UCSD-AML1 (cell line): ENCODE results near the gene KCNQ1.

ENCODE experiments used
- DNase-seq: peaks from one replicate; lab custom pipeline; 2025; ENCODE audit not compliant: unreplicated experiment; lab: John Stamatoyannopoulos, UW

Gene KCNQ1

DNA sequence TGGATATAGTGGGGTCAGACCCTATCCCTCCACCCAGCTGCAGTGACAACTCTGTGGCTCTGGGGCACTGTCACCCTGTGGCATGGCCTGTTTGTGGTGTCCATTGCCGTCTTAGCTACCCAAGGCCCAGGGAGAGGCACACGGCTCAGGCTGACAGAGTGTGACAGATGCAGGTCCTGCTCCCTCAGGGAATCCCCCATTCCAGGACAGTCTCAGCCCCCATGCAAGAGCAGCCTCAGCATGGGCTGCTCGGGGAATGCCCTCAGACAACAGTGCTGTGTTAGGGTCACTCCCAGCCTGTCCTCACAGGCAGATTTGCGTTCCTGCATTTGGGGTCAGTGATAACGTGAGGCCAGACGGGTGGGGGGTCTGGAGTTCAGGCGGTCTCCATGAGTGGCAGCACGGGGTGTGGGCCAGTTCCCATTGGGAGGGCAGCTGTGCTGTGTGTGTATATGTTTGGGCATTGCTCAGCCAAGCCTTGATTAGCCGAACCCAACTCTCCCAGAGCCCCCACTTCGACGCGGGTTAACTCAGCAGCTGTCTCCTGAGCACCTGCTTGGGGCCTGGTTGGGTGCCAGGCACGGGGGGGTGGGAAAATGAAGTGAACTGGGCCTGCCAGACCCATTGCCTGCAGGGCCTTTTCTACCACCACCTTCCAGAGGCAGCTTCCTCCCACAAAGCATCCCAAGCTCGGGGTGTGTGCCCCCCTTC lies 260.2 kb downstream of the KCNQ1 start:
- no peak for DNase-seq

DNA sequence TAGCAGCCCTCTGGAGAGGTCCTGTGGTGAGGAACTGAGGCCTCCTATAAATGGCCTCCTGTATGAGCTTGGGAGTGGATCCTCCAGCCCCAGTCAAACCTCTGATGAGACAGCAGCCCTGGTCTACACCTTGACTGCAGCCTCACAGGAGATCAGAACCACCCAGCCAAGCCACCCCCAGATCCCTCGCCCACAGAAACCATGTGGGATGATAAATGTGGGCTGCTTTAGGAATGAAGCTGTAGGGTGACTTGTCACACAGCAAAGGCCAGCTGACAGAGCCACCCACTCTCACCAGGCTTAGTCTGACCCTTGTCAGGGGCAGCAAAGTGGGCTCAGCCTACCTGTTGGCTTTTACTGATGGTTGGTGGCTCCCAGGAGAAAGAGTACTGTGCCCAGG lies 261.5 kb downstream of the KCNQ1 start:
- no peak for DNase-seq

DNA sequence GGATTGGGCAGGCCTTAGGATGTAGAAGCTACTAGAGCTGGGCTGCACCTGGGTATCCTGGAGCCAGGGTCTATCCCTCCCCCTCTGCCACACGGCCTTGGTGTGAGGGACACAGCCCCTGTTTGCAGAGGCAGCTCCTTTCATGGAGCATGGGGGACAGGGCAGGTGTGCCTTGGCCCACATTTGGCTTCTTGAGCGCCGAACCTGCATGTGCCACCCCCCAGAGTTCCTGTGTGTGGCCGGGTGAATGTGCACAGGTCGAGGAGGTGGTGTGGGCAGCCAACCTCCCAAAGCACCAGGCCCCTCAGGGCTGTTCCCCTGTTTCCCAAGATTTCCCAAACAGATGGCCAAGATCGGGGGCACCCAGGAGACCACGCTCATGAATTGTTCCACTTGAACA lies 262.9 kb downstream of the KCNQ1 start:
- no peak for DNase-seq

DNA sequence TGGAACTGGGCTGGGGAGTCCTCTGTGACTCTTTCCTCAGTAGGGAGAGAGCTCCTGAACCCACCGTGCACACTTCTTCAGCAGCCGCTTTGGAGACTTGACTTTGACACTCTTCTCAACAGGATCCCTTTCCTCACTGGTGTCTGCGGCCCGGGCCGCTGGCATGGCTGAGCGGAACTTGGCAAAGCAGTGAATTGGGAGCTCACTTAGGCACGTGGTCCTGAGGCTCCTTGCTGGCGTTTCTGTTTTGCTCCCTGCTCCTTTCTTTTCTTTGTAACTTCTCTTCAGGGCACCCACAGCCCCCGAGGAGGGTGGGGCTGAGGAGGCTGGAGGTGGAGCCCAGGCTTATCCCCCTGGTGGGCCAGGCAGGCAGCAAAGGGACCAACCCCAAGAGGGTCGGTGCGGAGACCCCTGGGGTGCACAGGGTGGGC lies 263.4 kb downstream of the KCNQ1 start:
- DNase-seq = no peak

DNA sequence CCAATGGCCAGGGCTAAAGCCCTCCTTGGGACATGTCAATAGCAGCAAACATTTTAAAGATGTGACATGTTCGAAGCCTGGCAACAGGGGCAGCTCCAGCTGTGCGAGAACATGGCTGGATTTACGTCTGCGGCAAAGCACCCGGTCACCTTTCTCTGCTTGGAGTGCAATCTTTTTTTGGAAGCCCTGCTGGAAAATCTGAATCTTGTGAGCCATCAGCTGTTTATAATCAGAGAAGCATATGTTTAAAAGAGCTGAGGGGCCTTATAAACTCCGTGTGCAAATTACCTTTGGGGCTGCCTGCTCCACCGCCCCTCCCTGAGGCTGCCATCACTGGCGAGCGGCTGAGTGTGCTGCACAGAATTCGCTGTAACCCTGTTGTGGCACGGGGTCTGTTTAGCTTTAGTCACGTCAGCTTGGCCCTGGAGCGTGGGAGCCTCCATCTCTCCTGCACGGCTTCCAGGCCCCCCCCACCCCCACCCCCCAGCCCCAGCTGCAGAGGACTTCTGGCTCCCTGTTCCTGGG lies 264.0 kb downstream of the KCNQ1 start:
- no peak for DNase-seq

DNA sequence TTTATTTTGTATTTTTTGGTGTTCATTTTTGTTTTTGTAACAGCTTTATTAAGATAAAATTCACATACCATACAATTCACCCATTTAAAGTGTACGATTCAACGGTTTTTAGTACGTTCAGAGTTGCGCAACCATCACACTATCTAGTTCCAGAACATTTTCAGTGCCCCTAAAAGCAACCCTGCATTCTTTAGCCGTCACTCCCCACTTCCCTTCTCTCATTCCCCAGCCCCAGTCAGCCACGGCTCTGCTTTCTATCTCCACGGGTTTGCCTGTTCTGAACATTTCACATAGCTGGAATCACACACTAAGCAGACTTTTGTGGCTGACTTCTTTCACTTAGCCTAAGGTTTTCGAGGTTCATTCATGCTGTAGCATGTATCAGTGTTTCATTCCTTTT lies 264.6 kb downstream of the KCNQ1 start:
- no peak for DNase-seq

DNA sequence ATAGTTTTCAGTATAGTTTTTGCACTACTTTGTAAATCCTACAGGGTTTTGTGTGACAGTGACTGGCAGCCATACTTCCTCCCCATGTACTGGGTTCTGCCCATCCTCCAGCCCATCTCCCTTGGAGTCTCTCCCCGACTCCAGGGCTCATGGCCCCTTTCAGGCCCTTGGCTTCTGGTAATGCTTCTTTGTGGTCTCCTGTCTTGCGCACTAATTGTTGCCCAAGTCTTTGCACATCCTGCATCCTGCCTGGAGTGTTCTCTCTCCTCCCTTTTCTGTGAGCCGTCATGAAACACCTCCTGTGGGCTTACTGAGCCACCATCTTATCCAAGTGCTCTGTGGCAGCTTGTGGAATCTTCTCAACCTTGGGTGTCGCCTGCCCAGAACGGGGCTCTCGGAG lies 266.4 kb downstream of the KCNQ1 start:
- DNase-seq = no peak

DNA sequence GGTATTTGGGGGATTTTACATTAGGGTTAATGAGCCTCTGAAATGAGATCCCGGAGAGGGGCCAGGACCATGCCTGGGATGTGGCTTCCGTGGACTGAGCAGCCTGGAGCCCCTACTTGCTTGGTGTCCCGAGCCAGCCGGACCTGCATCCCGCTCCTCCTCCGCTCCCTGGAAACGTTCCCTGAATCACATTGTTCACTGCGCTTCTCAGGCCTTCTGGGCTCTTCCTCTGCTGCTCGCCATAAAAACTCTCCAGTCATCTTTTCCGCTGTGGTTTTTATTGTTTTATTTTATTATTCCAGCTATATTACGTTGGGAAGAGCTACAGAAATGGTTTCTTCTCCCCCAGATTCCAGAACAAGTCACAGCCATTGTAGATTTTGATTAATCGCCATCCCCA lies 268.3 kb downstream of the KCNQ1 start:
- no peak for DNase-seq

DNA sequence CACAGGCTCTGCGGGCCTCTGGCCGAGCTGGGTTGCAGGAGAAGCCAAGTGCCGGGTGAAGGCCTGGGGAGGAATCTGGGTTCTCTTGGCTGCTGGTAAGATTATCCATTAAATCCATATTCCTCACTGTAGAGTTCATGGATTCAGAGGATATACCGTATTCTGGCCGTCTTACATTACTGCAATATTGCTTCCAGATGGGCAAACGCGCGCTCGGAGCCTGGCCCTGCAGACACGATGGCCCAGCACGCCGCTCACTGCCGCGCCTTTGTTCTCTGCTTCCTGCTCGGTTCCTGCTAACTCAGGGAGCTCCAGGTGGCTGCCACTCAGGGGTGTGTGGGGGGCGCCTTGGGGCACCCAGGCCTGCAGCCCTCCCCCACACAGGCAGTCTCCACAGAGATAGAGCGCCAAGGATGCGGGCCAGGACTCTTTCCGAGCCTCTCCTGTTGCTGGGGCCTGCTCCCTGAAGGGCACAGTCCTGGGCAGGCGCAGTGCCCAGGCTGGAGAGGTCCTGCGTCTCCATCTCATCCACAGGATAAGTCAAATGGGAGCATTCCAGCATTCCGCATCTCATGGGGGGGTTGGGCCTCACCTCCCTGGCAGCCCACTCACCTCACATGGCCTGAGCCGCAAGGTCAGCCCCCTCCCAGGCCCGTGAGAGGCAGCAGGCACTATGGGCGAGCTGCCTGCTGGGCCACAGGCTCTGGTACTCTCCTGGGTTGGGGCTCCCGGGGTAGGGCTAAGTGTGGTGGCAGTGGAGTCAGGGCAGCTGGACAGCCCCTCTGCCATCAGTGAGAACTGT lies 269.1 kb downstream of the KCNQ1 start:
- DNase-seq = no peak

DNA sequence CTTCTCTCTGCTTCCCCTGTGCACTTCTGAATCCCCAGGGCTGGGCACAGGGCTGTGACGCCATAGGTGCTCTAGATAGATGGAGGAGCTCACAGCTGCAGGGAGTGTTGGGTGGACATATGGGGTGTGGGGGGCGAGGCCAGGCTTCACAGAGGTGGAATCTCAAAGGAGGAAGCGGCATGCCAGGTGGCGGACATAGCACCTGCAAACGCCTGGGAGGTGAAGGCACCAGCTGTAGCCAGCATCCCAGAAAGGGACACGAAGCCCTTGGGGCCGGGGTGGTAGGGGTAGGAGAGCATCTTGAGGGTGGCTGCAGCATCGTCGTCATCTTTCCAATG lies 269.6 kb downstream of the KCNQ1 start:
- DNase-seq = no peak

DNA sequence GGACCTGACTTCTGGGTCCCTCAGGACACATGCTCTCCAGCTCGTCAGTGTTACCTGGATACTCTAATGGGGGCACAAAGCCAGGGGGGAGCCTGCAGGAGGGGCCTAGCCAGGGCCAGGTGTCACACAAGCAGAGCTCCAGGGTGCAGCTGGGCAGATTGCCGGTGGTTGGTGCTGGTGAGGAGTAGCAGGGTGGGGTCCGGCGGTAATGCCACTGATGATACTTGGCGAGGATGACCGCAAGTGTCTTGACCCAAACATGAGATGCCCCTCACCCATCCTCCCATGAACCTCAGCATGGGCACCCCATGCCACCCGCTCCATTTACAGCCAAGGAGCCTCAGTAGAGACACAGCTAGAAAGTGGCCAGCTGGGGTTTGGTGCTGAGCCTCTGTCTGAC lies 270.1 kb downstream of the KCNQ1 start:
- no peak for DNase-seq

DNA sequence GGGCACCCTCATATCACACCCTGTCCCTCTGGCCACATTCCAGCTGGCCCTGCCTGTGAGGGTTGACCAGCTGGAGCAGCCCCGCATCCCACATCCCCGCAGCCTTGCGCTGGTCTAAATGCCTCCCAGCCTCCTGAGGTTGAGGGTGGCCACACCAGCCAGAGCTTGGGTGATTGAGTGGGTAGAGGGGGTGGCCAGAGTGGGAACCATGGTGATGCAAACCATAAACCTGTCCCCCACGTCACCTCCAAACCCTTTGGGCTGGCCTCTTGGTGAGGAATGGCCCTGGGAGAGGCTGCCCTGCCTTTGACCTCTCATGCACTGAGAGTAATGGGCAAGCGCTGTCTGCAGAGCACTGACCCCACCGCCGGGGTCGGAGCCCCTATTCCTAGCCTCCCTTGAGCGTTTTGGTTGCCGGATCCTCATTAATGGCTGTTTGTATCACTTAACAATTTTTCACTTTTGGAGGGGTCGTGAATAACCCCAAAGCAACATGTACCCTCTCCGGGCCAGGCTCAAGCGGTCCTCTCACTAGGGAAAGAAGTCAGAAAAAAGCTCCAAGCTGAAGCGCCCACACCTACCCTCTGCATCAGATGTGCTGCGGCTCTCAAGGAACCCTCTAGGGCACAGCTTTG lies 271.0 kb downstream of the KCNQ1 start:
- no peak for DNase-seq

DNA sequence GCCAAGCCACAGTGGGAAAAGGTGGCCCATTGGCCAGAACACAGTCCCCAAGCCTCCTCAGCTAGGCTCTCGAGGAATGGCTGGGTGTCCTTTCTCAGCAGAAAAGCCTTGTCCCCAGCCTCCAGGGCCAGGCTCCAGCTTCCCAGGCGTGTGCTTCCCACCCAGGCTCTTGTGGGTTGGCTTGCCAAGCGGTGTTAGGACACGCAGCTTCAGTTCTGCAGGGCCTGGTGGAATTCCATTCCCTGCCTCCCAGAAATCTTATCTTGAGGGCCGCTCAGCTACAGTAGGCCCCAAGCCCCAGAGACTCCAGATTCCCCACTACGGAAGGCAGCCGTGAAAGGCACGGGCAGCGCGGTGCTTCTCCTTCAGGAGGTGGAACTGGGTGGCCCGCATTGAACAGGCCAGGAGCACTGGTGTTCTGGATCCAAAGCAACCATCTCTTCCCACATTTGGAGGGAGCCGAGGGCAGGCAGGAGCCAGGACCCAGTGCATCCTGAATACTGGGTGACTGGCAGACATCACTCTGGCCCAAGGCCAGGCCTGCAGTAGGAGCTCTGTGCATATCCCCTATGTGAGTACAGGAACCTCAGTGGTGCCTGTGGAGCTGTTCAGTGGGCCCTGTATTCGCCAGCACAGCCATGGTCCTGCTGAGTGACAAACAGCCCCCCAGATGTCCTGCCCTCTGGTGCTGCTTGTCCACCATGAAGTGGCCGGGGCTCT lies 271.7 kb downstream of the KCNQ1 start:
- no peak for DNase-seq

DNA sequence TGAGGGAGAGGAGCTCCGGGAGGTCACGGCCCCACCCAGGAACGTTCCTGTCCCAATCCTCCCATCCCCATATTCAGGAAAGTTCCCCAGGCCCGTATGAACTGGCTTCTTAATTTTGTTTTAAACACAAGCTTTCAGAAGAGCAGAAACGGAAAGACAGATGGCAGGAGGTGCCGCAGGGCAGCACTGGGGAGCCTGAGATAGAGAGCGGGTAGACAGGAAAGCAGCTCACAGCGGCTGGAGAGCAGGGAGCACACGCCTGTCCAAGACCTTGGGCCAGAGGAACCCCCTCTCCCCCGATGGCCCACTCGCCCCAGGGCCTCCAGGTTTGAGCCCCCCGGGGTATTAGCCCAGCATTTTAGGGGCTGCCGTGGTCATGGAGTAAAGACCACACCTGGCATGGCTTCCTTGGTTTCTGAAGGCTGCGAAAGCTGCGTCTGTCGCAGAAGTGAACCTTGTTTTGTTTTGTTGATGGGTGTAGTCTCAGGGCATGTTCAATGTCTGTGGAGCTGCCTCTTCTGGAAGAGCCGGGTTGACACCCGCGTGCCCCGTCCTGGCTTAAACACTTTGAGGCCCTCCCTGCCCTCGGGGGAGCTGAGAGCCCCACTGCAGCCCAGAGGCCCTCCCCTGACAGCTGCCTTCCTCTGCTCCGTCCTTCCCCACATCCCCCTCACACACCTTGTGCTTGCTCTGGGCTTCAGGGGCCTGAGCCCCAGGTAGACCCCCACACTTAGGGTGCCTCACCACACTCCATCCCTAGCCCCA lies 272.9 kb downstream of the KCNQ1 start:
- no peak for DNase-seq

DNA sequence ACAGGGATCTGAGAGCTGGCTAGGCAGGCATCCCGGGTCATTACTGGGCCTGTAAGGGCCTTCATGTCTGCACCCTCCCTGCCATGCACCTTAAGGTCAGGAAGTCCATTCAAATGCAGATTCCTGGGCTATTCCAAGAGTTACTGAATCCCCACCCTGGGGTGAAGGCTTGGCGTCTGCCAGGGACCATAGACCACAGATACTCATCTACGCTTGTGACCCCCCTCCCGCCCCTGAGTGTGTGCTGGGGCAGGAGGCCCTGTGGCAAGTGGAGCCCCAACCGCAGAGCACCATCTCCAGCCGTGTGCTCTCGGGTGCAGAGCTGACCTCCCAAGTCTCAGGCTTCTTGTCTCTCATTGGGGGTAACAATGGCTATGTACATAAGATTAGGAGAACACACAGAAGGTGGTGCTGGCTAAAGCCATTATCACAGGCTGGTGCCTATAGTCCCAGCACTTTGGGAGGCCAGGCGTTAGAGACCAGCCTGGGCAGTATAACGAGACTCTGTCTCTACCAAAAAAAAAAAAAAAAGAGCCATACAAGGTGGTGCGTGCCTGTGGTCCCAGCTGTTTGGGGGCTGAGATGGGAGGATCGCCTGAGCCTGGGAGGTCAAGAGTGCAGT lies 274.1 kb downstream of the KCNQ1 start:
- DNase-seq = no peak

DNA sequence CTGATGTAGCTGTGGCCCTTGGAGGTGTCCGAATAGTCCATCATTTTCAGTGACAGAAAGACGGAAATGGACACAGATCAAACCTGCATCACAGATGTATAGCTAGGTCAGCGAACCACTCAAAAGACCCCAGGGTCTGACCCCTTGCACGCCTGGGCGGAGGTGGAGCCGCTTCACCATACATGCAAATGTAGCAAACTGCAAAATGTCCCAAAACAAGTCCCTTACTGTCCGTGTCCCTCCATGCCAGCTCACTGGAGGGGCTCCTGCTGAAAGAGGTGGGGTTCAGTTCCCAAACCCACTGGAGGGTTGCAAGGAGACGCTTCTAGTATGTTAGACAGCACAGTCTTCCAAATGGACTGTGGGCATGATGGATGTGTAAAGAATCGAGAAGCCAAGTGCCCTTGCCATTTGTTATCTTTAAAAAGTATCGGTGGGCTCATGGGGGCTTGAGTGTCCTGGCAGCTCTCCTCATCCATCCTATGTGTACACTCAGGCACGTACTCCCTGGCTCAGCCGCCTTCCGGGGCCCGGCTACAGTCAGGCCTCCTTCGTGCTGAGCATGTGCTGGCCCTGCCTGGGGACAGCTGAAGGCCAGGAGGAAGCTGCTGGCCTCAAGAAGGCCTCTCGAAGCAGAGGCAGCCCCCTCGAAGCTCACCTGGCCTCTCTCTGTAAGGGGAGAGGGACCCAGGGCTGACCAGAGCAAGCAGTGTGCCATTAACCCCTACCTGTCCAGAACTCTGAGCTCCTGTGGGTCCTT lies 275.2 kb downstream of the KCNQ1 start:
- DNase-seq = no peak

DNA sequence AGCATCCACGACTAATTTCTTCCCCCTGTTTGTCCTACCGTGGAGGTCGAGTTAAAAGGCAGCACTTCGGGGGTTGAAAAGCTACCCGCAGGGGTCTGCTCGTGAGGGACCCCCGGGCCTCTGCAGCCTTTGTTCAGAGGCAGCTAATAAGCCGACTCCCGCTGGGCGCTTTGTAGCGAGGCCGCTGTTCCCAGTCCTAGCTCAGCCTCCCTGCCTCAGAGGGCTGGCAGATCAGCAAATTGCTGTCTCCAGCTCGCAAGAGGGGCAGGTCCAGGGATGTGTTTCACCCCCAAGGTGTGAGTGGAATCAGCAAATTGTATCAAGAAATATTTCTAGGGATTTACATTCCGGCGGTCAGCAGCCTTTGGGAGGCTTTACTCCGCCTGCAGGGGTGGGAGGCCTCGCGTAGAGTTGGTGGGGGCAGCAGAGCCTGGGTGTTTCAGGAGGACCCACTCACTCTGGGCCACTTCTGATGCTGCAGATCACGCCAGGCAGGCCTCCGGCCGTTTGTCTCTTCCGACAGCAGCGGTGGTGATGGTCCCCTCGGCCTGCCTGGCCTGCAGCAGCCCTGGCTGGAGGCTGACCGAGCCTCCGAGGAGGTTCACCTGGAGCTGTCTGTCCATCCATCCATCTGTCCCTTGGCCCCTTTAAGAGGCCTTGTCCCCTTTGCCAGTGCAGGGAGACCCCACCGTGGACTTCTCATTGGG lies 276.6 kb downstream of the KCNQ1 start:
- DNase-seq = no peak

DNA sequence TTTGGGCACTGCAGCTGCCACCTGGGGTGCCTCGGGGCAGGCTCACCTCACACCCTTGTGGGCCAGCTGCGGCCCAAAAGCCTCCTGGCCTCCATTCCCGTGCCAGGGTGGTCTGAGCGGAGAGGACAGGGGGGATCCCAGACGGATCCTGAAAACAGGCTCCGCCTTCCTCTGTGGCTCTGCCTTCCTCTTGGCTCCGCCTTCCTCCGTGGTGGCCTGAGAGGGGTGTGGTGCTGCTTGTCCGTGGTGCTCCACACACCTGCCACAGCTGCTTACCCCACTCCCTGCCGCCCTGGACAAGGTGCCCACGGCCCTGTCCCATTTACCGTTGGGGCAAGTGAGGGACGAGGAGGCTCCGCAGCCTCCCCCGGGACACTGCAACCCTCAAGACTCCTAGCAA lies 278.1 kb downstream of the KCNQ1 start:
- no peak for DNase-seq

DNA sequence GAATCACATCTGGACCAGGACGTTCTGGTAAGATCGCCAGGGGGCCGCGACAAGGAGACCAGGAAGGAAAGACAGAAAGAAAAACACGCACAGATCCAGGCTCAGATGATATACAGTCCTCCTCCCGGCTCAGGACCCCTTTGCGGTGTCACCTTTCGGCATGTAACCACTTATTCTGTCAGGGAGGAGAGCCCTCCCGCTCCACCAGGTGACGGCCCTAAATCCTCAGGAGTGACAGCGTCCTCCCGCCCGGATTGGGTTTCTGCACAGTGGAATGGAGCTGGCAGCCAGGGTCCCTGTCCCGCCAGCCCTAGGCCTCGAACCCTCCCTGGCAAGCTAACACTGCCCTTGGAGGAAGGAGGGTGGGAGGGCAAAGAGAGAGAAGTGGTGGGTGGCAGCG lies 279.3 kb downstream of the KCNQ1 start:
- no peak for DNase-seq
